HCT116 (cell line): Measurements from ENCODE around the gene ATG14. TPM values are rescaled to one million over a fixed set of nuclear protein-coding genes. Genes with fewer than 3 reads are reported as not detected.

Experiments
- ATAC-seq: fragments of 200-7000 bp; cut with Tn5 transposase; 2 replicates; pipeline ENCODE4 v1.9.1; 2020; ENCODE audit warnings: mild to moderate bottlenecking, moderate library complexity
- BruUV-seq: library from RNA; stranded (reverse); fragments of 400-500 nt; replicated peaks from 2 replicates; lab custom pipeline; 2021; lab: Mats Ljungman, UMichigan
- CTCF ChIA-PET: fragments of 300-600 bp; sonication (Branson Sonifier 250); formaldehyde crosslinking; loops from one replicate; lab custom pipeline; 2021; ENCODE audit warnings: antibody characterized with exemption; lab: Charles Lee
- POLR2A ChIA-PET: fragments of 300-600, 350-600 bp; sonication (Branson Sonifier 250); formaldehyde crosslinking; loops from one replicate; lab custom pipeline; 2021; ENCODE audit warnings: antibody characterized with exemption; lab: Charles Lee
- RAD21 ChIA-PET, 2 experiments: fragments of 300-600 bp; sonication (Branson Sonifier 250); formaldehyde crosslinking; loops; one replicate each; lab custom pipeline; 2023; ENCODE audit warnings: low total read pairs in 2 of 2; ENCODE audit not compliant: uncharacterized antibody in 2 of 2, unreplicated experiment in 2 of 2, low non-redundant PET in 1 of 2; lab: Charles Lee
- DNase-seq: peaks from one replicate; pipeline ENCODE4 v3.0.0-alpha.2; 2010; ENCODE audit warnings: low read depth, low spot score
- H2AFZ ChIP-seq: fragments of 200-600 bp; shearing (Covaris generic), sonication (generic); 2 replicates; pipeline ENCODE4 v1.6.1; 2017; ENCODE audit warnings: low read depth, mixed run types, mixed read lengths, antibody characterized with exemption, low read length; ENCODE audit not compliant: poor library complexity, severe bottlenecking
- H3K27ac ChIP-seq: 2 replicates; pipeline ENCODE4 v1.5.1; 2012; ENCODE audit warnings: low read depth, low read length
- H3K27me3 ChIP-seq: fragments of 200-600 bp; sonication (generic); 2 replicates; pipeline ENCODE4 v1.6.1; 2016; ENCODE audit warnings: mixed run types, low read length, mixed read lengths; ENCODE audit not compliant: insufficient read depth
- H3K36me3 ChIP-seq, 2 experiments: fragments of 200-500 bp in 1 of 2; fragments of 200-600 bp in 1 of 2; sonication (Bioruptor generic) in 1 of 2; sonication (generic) in 1 of 2; 2 replicates each; pipeline versions ENCODE4 v1.5.1 to v1.6.1; 2014 to 2016; ENCODE audit warnings: low read length in 2 of 2, inconsistent platforms in 1 of 2, mixed read lengths in 1 of 2, mixed run types in 1 of 2; ENCODE audit not compliant: insufficient read depth in 2 of 2, control insufficient read depth in 1 of 2
- H3K4me1 ChIP-seq, 2 experiments: fragments of 200-600 bp in 1 of 2; sonication (generic) in 1 of 2; 2 replicates each; pipeline versions ENCODE4 v1.5.1 to v1.6.1; 2012 to 2017; ENCODE audit warnings: low read length in 2 of 2, inconsistent platforms in 1 of 2, mild to moderate bottlenecking in 1 of 2, mixed read lengths in 1 of 2, mixed run types in 1 of 2, moderate library complexity in 1 of 2; ENCODE audit not compliant: insufficient read depth in 2 of 2, control insufficient read depth in 1 of 2
- H3K4me2 ChIP-seq: fragments of 200-600 bp; sonication (generic); 2 replicates; pipeline ENCODE4 v1.6.1; 2017; ENCODE audit warnings: mixed run types, low read length, mixed read lengths
- H3K4me3 ChIP-seq, 2 experiments: fragments of 200-600 bp in 1 of 2; sonication (generic) in 1 of 2; replicated peaks in 1 of 2; 2 replicates each; pipeline ENCODE4 v1.5.1; 2011 to 2016; ENCODE audit warnings: low read length in 2 of 2, control low read depth in 1 of 2, low read depth in 1 of 2, mild to moderate bottlenecking in 1 of 2, mixed read lengths in 1 of 2, mixed run types in 1 of 2
- H3K79me2 ChIP-seq: fragments of 200-600 bp; sonication (generic); 2 replicates; pipeline ENCODE4 v1.6.1; 2017; ENCODE audit warnings: mild to moderate bottlenecking, mixed run types, low read length, moderate library complexity, mixed read lengths; ENCODE audit not compliant: insufficient read depth
- H3K9ac ChIP-seq: fragments of 200-600 bp; sonication (generic); 2 replicates; pipeline ENCODE4 v1.6.1; 2016; ENCODE audit warnings: low read length, mixed read lengths
- H3K9me2 ChIP-seq: fragments of 200-600 bp; sonication (generic), shearing (Covaris generic); 2 replicates; pipeline ENCODE4 v1.6.1; 2017; ENCODE audit warnings: mixed run types, mild to moderate bottlenecking, moderate library complexity; ENCODE audit not compliant: insufficient read depth
- H3K9me3 ChIP-seq, 2 experiments: fragments of 200-500 bp in 1 of 2; fragments of 200-600 bp in 1 of 2; sonication (Bioruptor generic) in 1 of 2; sonication (generic) in 1 of 2; 2 replicates each; pipeline ENCODE4 v1.6.1; 2014 to 2017; ENCODE audit warnings: low read length in 2 of 2, mixed read lengths in 2 of 2, inconsistent platforms in 1 of 2, low read depth in 1 of 2, mild to moderate bottlenecking in 1 of 2, mixed run types in 1 of 2, moderate library complexity in 1 of 2; ENCODE audit not compliant: control insufficient read depth in 1 of 2, insufficient read depth in 1 of 2
- H4K20me1 ChIP-seq: fragments of 200-600 bp; sonication (generic), shearing (Covaris generic); 2 replicates; pipeline ENCODE4 v1.6.1; 2017; ENCODE audit warnings: mixed run types, mild to moderate bottlenecking, moderate library complexity; ENCODE audit not compliant: insufficient read depth
- EZH2 ChIP-seq: fragments of 200-600 bp; sonication (generic); IDR thresholded peaks from 2 replicates; pipeline ENCODE4 v1.6.1; 2017; ENCODE audit warnings: antibody characterized with exemption, mixed run types
- JUND ChIP-seq: IDR thresholded peaks from 2 replicates; pipeline ENCODE4 v1.6.1; 2012
- POLR2AphosphoS5 ChIP-seq: IDR thresholded peaks from 2 replicates; pipeline ENCODE4 v1.6.1; 2011; ENCODE audit warnings: mild to moderate bottlenecking, low read depth, low read length, moderate library complexity
- SIN3A ChIP-seq: IDR thresholded peaks from 2 replicates; pipeline ENCODE4 v1.6.1; 2012; ENCODE audit warnings: low read depth
- intact Hi-C: fragments of 100-400 bp; cut with micrococcal nuclease; formaldehyde crosslinking; loops from 2 replicates; pipeline ENCODE4 v1.10.0; 2022
- total RNA-seq: library from RNA; stranded (reverse); gene quantifications from one replicate; pipeline ENCODE4 v1.2.1, GENCODE V29; 2021; ENCODE audit not compliant: unreplicated experiment
- TF ChIP-seq, protein P1 (sequence below), 3 experiments: fragments of 200-600 bp in 1 of 3; sonication (generic) in 1 of 3; IDR thresholded peaks in 2 of 3; conservative IDR thresholded peaks in 1 of 3; 2 replicates each; pipeline ENCODE4 v1.5.1; 2012 to 2017; ENCODE audit warnings: low read depth in 2 of 3, low read length in 2 of 3, antibody characterized with exemption in 1 of 3, borderline replicate concordance in 1 of 3, control low read depth in 1 of 3, mild to moderate bottlenecking in 1 of 3, mixed read lengths in 1 of 3, mixed run types in 1 of 3, moderate library complexity in 1 of 3; ENCODE audit not compliant: insufficient read depth in 1 of 3

Gene ATG14
- total RNA-seq, 1 experiment from 2014 or later = 9.9 TPM

DNA sequence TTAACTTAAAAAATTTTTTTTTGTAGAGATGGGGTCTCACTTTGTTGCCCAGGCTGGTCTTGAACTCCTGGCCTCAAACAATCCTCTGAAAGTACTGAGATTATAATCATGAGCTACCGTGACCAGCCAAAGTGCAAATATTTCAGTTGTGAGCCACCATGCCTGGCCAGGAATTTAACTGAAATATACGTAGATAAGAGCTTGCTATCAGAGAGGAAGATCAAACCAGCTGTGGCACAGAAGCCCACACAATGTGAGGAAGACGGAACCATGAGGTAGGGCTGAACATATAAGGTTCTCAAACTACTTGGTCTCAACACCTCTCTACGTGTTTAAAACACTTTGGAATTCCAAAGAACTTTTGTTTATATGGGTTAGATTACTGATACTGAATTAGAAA is 29.1 kb downstream of the ATG14 start:
- H4K20me1 ChIP-seq = no peaks in the 10 kb centered on the region
- CTCF ChIA-PET = no interaction called here
- H3K27ac ChIP-seq = no peak overlapping the region; the same call in 1 of the 2 replicates
- no peak for TF ChIP-seq POLR2AphosphoS5
- TF ChIP-seq, protein P1, sequence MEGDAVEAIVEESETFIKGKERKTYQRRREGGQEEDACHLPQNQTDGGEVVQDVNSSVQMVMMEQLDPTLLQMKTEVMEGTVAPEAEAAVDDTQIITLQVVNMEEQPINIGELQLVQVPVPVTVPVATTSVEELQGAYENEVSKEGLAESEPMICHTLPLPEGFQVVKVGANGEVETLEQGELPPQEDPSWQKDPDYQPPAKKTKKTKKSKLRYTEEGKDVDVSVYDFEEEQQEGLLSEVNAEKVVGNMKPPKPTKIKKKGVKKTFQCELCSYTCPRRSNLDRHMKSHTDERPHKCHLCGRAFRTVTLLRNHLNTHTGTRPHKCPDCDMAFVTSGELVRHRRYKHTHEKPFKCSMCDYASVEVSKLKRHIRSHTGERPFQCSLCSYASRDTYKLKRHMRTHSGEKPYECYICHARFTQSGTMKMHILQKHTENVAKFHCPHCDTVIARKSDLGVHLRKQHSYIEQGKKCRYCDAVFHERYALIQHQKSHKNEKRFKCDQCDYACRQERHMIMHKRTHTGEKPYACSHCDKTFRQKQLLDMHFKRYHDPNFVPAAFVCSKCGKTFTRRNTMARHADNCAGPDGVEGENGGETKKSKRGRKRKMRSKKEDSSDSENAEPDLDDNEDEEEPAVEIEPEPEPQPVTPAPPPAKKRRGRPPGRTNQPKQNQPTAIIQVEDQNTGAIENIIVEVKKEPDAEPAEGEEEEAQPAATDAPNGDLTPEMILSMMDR (IDR thresholded peaks at IDR 0.05 in 2 of 3, conservative IDR thresholded peaks at IDR 0.05 in 1 of 3; ENCODE audit: borderline replicate concordance in 1 of 3, insufficient read depth in 1 of 3, low read depth in 2 of 3, low read length in 2 of 3) = no peak
- no peaks in the 10 kb centered on the region for H3K27me3 ChIP-seq
- H3K36me3 ChIP-seq = peaks cover 0 to 7% of the 10 kb centered on the region in 2 experiments; a peak in 1 of 4 replicates
- H3K79me2 ChIP-seq = no peaks in the 10 kb centered on the region
- RAD21 ChIA-PET = no interaction called here
- H3K4me2 ChIP-seq = no peak overlapping the region
- ATAC-seq (no peak), DNase-seq (no peak)
- H3K9me2 ChIP-seq = no peaks in the 10 kb centered on the region
- H3K4me3 ChIP-seq = no peak overlapping the region
- H2AFZ ChIP-seq = no peak overlapping the region
- intact Hi-C loops = no loop called here
- no peaks in the 10 kb centered on the region for H3K9me3 ChIP-seq
- peaks cover 12 to 31% of the 10 kb centered on the region in 2 experiments for H3K4me1 ChIP-seq
- no peak overlapping the region for H3K9ac ChIP-seq
- POLR2A ChIA-PET = no interaction called here
- no TSS peak for BruUV-seq

DNA sequence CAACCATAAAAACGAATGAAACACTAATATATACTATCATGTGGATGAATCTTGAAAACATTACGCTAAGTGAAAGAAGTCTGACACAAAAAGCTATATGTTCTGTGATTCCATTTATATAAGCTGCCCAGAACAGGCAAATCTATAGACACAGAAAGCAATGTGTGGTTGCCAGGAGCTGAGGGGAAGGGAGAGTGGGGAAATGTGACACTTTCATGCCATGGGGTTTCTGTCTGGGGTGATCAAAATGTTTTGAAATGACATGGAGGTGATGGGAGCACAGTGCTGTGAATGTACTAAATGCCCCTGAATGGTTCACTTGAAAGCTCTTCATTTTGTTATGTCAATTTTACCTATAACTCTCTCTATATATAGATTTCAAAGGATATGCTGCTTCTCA is 30.1 kb downstream of the ATG14 start:
- no peaks in the 10 kb centered on the region for H4K20me1 ChIP-seq
- H2AFZ ChIP-seq = no peak overlapping the region
- no peak overlapping the region for H3K4me3 ChIP-seq
- TF ChIP-seq SIN3A (no peak), EZH2 (no peak), JUND (no peak)
- ChIA-PET RAD21 (no interaction called here), POLR2A (no interaction called here), CTCF (no interaction called here)
- H3K79me2 ChIP-seq = no peaks in the 10 kb centered on the region
- BruUV-seq = no TSS peak
- H3K4me1 ChIP-seq = peaks cover 12 to 31% of the 10 kb centered on the region in 2 experiments
- peaks cover 0 to 7% of the 10 kb centered on the region in 2 experiments; a peak in 1 of 4 replicates for H3K36me3 ChIP-seq
- H3K9ac ChIP-seq = no peak overlapping the region
- H3K9me3 ChIP-seq = no peaks in the 10 kb centered on the region
- ATAC-seq = no peak
- no peaks in the 10 kb centered on the region for H3K27me3 ChIP-seq
- intact Hi-C loops = no loop called here
- no peak overlapping the region for H3K27ac ChIP-seq
- no peak for DNase-seq
- H3K9me2 ChIP-seq = no peaks in the 10 kb centered on the region
- H3K4me2 ChIP-seq = no peak overlapping the region
